Astrocyte (in vitro differentiated cells and primary cell): Measurements from ENCODE around the gene WFDC5. TPM values are rescaled to one million over a fixed set of nuclear protein-coding genes. Genes with fewer than 3 reads are reported as not detected.

Source experiments
- DNase-seq: peaks from one replicate; pipeline ENCODE4 v3.0.0-alpha.2; 2010; ENCODE audit warnings: low read depth
- FAIRE-seq: peaks from 2 replicates; lab custom pipeline; 2011; peaks lifted over from hg19 to GRCh38; lab: Jason Lieb, UNC
- H2AFZ ChIP-seq: 2 replicates; pipeline ENCODE4 v1.6.0; 2012; ENCODE audit warnings: low read depth, low read length, inconsistent platforms
- H3K27ac ChIP-seq: 2 replicates; pipeline ENCODE4 v1.5.1; 2011; ENCODE audit warnings: low read depth, low read length, inconsistent platforms
- H3K27me3 ChIP-seq: 2 replicates; pipeline ENCODE4 v1.6.0; 2011; ENCODE audit warnings: low read length, inconsistent platforms; ENCODE audit not compliant: insufficient read depth
- H3K36me3 ChIP-seq: 2 replicates; pipeline ENCODE4 v1.5.1; 2011; ENCODE audit warnings: low read length, inconsistent platforms; ENCODE audit not compliant: insufficient read depth
- H3K4me1 ChIP-seq: 2 replicates; pipeline ENCODE4 v1.5.1; 2011; ENCODE audit warnings: low read length, inconsistent platforms; ENCODE audit not compliant: insufficient read depth
- H3K4me2 ChIP-seq: 2 replicates; pipeline ENCODE4 v1.6.0; 2012; ENCODE audit warnings: low read length, inconsistent platforms
- H3K4me3 ChIP-seq: 2 replicates; pipeline ENCODE4 v1.5.1; 2011; ENCODE audit warnings: low read depth, mild to moderate bottlenecking, low read length, inconsistent platforms; ENCODE audit not compliant: insufficient read depth
- H3K79me2 ChIP-seq: 2 replicates; pipeline ENCODE4 v1.6.0; 2012; ENCODE audit warnings: mild to moderate bottlenecking, low read length, inconsistent platforms; ENCODE audit not compliant: insufficient read depth
- H3K9ac ChIP-seq: 2 replicates; pipeline ENCODE4 v1.6.0; 2012; ENCODE audit warnings: mild to moderate bottlenecking, low read length, inconsistent platforms
- H3K9me3 ChIP-seq: 2 replicates; pipeline ENCODE4 v1.5.1; 2012; ENCODE audit warnings: low read depth, mild to moderate bottlenecking, low read length, inconsistent platforms; ENCODE audit not compliant: insufficient read depth
- H4K20me1 ChIP-seq: 2 replicates; pipeline ENCODE4 v1.6.0; 2012; ENCODE audit warnings: low read length, inconsistent platforms; ENCODE audit not compliant: insufficient read depth
- H3K27ac Mint-ChIP-seq: one replicate; pipeline ENCODE4 v1.8.0; 2021; ENCODE audit warnings: mild to moderate bottlenecking, mixed read lengths; ENCODE audit not compliant: unreplicated experiment
- H3K27me3 Mint-ChIP-seq: one replicate; pipeline ENCODE4 v1.8.0; 2021; ENCODE audit warnings: low read depth, mixed read lengths; ENCODE audit not compliant: unreplicated experiment
- H3K36me3 Mint-ChIP-seq: one replicate; pipeline ENCODE4 v1.8.0; 2021; ENCODE audit warnings: low read depth, mixed read lengths; ENCODE audit not compliant: unreplicated experiment
- H3K4me1 Mint-ChIP-seq: one replicate; pipeline ENCODE4 v1.8.0; 2021; ENCODE audit warnings: low read depth, mixed read lengths; ENCODE audit not compliant: unreplicated experiment
- H3K4me3 Mint-ChIP-seq: one replicate; pipeline ENCODE4 v1.8.0; 2021; ENCODE audit warnings: mild to moderate bottlenecking, moderate library complexity, mixed read lengths; ENCODE audit not compliant: unreplicated experiment
- H3K9me3 Mint-ChIP-seq: one replicate; pipeline ENCODE4 v1.8.0; 2021; ENCODE audit warnings: mild to moderate bottlenecking, mixed read lengths; ENCODE audit not compliant: unreplicated experiment
- EZH2 ChIP-seq: IDR thresholded peaks from 2 replicates; pipeline ENCODE4 v1.6.1; 2012; ENCODE audit warnings: mild to moderate bottlenecking, low read length, inconsistent platforms; ENCODE audit not compliant: insufficient read depth
- total RNA-seq: library from RNA; stranded (reverse); gene quantifications from 2 replicates; pipeline ENCODE4 v1.2.1, GENCODE V29; 2021
- TF ChIP-seq, protein P1 (sequence below): IDR thresholded peaks from 2 replicates; pipeline ENCODE4 v1.5.1; 2011; ENCODE audit warnings: low read depth, mild to moderate bottlenecking, inconsistent platforms, low read length, moderate library complexity; ENCODE audit not compliant: insufficient read depth

The WFDC5 gene
- total RNA-seq, 1 donor from 2014 or later: not detected

DNA sequence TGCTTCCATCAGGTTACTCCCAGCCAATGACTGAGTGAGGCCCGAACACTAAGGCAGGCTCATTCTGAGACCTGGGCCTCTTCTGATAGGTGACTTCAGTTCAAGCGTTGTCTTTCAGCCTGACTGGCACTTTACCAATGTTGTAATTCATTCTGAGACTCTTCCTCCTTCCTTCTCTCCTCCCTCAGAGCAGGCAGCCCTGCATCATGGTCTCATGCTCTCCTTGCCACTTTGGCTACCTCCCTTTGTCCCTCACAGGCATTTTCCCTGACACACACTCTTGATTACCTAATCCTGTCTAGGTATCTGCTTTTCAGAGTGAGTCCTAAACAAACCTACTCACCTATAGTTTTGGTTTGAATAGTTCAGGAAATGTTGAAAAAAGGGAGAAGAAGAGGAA, 21.9 kb upstream of the WFDC5 start:
- Mint-ChIP-seq H3K27ac (no peak overlapping the region), H3K36me3 (no peaks in the 10 kb centered on the region), H3K4me1 (no peaks in the 10 kb centered on the region), H3K9me3 (peaks cover 1% of the 10 kb centered on the region), H3K27me3 (no peaks in the 10 kb centered on the region), H3K4me3 (no peak overlapping the region)
- no peak overlapping the region for H3K4me3 ChIP-seq
- no peak overlapping the region for H2AFZ ChIP-seq
- H3K27ac ChIP-seq: no peak overlapping the region
- H3K36me3 ChIP-seq: no peaks in the 10 kb centered on the region
- H3K9ac ChIP-seq: no peak overlapping the region
- H4K20me1 ChIP-seq: no peaks in the 10 kb centered on the region
- no peaks in the 10 kb centered on the region for H3K9me3 ChIP-seq
- H3K4me2 ChIP-seq: no peak overlapping the region
- peaks cover 8% of the 10 kb centered on the region for H3K27me3 ChIP-seq
- no peaks in the 10 kb centered on the region for H3K79me2 ChIP-seq
- FAIRE-seq (no peak), DNase-seq (no peak)
- no peaks in the 10 kb centered on the region for H3K4me1 ChIP-seq
- TF ChIP-seq, protein P1, sequence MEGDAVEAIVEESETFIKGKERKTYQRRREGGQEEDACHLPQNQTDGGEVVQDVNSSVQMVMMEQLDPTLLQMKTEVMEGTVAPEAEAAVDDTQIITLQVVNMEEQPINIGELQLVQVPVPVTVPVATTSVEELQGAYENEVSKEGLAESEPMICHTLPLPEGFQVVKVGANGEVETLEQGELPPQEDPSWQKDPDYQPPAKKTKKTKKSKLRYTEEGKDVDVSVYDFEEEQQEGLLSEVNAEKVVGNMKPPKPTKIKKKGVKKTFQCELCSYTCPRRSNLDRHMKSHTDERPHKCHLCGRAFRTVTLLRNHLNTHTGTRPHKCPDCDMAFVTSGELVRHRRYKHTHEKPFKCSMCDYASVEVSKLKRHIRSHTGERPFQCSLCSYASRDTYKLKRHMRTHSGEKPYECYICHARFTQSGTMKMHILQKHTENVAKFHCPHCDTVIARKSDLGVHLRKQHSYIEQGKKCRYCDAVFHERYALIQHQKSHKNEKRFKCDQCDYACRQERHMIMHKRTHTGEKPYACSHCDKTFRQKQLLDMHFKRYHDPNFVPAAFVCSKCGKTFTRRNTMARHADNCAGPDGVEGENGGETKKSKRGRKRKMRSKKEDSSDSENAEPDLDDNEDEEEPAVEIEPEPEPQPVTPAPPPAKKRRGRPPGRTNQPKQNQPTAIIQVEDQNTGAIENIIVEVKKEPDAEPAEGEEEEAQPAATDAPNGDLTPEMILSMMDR: no peak
- TF ChIP-seq EZH2: no peak

DNA sequence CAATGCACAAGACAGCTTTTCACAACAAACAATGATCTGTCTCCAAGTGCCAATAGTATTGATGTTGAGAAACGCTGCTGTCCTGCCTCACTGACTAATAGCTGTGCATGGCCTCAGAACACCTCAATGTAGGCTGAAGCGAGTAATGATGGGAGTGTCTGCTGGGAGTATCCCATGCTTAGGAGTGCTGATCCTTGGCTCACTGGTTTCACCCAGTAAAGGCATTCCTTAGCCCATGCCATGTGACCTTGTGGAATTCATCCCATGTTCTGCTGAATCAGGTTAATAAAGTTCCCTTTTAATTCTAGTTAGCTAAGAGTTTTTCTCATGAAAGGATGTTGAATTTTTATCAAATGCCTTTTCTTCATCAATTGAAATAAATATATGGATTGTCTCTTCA, 13.1 kb upstream of the WFDC5 start:
- Mint-ChIP-seq H3K27me3 (peaks cover 14% of the 10 kb centered on the region), H3K4me1 (no peaks in the 10 kb centered on the region), H3K27ac (no peak overlapping the region), H3K36me3 (no peaks in the 10 kb centered on the region), H3K4me3 (no peak overlapping the region), H3K9me3 (peaks cover 6% of the 10 kb centered on the region)
- Histone ChIP-seq H3K9me3 (no peaks in the 10 kb centered on the region), H4K20me1 (no peaks in the 10 kb centered on the region), H3K27ac (no peak overlapping the region), H3K4me1 (no peaks in the 10 kb centered on the region), H2AFZ (no peak overlapping the region), H3K4me3 (no peak overlapping the region), H3K4me2 (no peak overlapping the region), H3K9ac (no peak overlapping the region), H3K36me3 (no peaks in the 10 kb centered on the region), H3K27me3 (peaks cover 17% of the 10 kb centered on the region), H3K79me2 (no peaks in the 10 kb centered on the region)
- TF ChIP-seq EZH2: no peak
- TF ChIP-seq, protein P1: no peak
- DNase-seq (no peak), FAIRE-seq (no peak)

DNA sequence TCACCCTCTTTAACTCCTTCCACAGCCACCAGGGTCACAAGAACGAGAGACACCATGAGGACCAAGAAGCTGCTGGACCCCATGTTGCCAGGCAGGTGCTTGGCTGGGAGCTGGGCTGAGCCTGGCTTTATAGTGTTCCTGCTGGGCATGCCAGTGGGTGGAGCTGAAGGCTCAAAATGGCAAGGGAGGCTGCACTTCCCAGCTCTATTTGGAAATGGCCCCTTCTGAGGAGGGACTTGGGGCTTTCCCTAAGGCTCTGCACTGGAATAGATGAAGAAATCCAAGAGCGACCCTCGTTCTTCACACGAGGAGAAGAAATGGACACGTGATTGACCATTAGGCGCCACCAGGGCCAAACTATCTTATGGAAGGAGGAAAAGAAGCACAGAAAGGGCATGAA, 9.4 kb upstream of the WFDC5 start, which contains the start of gene WFDC12:
WFDC12 (minus strand) TSS at position 101 of the 400 bp plus-strand sequence; CDS start at position 83, 18 bp downstream.
- Mint-ChIP-seq H3K36me3 (no peaks in the 10 kb centered on the region), H3K9me3 (peaks cover 15% of the 10 kb centered on the region), H3K4me3 (no peak within 1 kb of the TSS), H3K27me3 (peaks cover 14% of the 10 kb centered on the region), H3K4me1 (no peaks in the 10 kb centered on the region), H3K27ac (no peak within 1 kb of the TSS)
- Histone ChIP-seq H3K9me3 (no peaks in the 10 kb centered on the region), H3K27ac (no peak within 1 kb of the TSS), H3K4me2 (no peak within 1 kb of the TSS), H4K20me1 (no peaks in the 10 kb centered on the region), H3K9ac (no peak within 1 kb of the TSS), H3K4me3 (no peak within 1 kb of the TSS), H3K79me2 (no peaks in the 10 kb centered on the region), H2AFZ (no peak within 1 kb of the TSS), H3K4me1 (no peaks in the 10 kb centered on the region), H3K36me3 (no peaks in the 10 kb centered on the region), H3K27me3 (peaks cover 9% of the 10 kb centered on the region)
- DNase-seq (no peak), FAIRE-seq (no peak)
- no peak for TF ChIP-seq EZH2
- TF ChIP-seq, protein P1: no peak
